Hepatocyte (in vitro differentiated cells): ENCODE results near the gene OR10H3. TPM values are rescaled to one million over a fixed set of nuclear protein-coding genes. Genes with fewer than 3 reads are reported as not detected.

ENCODE experiments used
- DNase-seq: peaks from one replicate; pipeline ENCODE4 v3.0.0-alpha.2; 2016; ENCODE audit warnings: low spot score
- H2AFZ ChIP-seq: fragments of 200-600 bp; sonication (generic); 2 replicates; pipeline ENCODE4 v1.6.0; 2016; ENCODE audit warnings: antibody characterized with exemption, mild to moderate bottlenecking
- H3K27ac ChIP-seq: fragments of 200-600 bp; sonication (generic); 2 replicates; pipeline ENCODE4 v1.5.1; 2016; ENCODE audit warnings: mild to moderate bottlenecking
- H3K27me3 ChIP-seq: fragments of 200-600 bp; sonication (generic); 2 replicates; pipeline ENCODE4 v1.6.1; 2016
- H3K36me3 ChIP-seq: fragments of 200-600 bp; sonication (generic); replicated peaks from 2 replicates; pipeline ENCODE4 v1.5.1; 2016; ENCODE audit warnings: low read depth; ENCODE audit not compliant: insufficient read depth
- H3K4me1 ChIP-seq: fragments of 200-600 bp; sonication (generic); 2 replicates; pipeline ENCODE4 v1.5.1; 2016; ENCODE audit warnings: mild to moderate bottlenecking, moderate library complexity; ENCODE audit not compliant: insufficient read depth
- H3K4me2 ChIP-seq: fragments of 200-600 bp; sonication (generic); 2 replicates; pipeline ENCODE4 v1.6.0; 2016
- H3K4me3 ChIP-seq: fragments of 200-600 bp; sonication (generic); 2 replicates; pipeline ENCODE4 v1.5.1; 2016; ENCODE audit warnings: mild to moderate bottlenecking
- H3K79me2 ChIP-seq: fragments of 200-600 bp; sonication (generic); 2 replicates; pipeline ENCODE4 v1.6.0; 2017; ENCODE audit warnings: mild to moderate bottlenecking
- H3K9me2 ChIP-seq: fragments of 200-600 bp; sonication (generic); replicated peaks from 2 replicates; pipeline ENCODE4 v1.6.0; 2017; ENCODE audit warnings: mild to moderate bottlenecking; ENCODE audit not compliant: insufficient read depth
- H3K9me3 ChIP-seq: fragments of 200-600 bp; sonication (generic); 2 replicates; pipeline ENCODE4 v1.5.1; 2016; ENCODE audit warnings: low read depth, mild to moderate bottlenecking
- H4K20me1 ChIP-seq: fragments of 200-600 bp; sonication (generic); 2 replicates; pipeline ENCODE4 v1.6.0; 2016; ENCODE audit warnings: mild to moderate bottlenecking; ENCODE audit not compliant: insufficient read depth, poor library complexity, severe bottlenecking
- EZH2 ChIP-seq: fragments of 200-600 bp; sonication (generic); IDR thresholded peaks from 2 replicates; pipeline ENCODE4 v1.6.1; 2016; ENCODE audit warnings: antibody characterized with exemption, mild to moderate bottlenecking, borderline replicate concordance
- EZH2phosphoT487 ChIP-seq: fragments of 200-600 bp; sonication (generic); IDR thresholded peaks from one replicate; pipeline ENCODE4 v1.6.1; 2018; ENCODE audit warnings: antibody characterized with exemption, mild to moderate bottlenecking, low read depth, moderate library complexity; ENCODE audit not compliant: unreplicated experiment, severe bottlenecking
- WGBS: methylation state at CpG from one replicate; pipeline ENCODE4 v1.1.6; 2016; ENCODE audit warnings: low lambda C conversion rate; ENCODE audit errors: missing lambda C conversion rate; 5-methylcytosine and 5-hydroxymethylcytosine counted together
- polyA plus RNA-seq: library from polyadenylated mRNA; unstranded; fragments of >200 nt; fragmentation: Nextera tagmentation; extraction: Ambion mirVana; gene quantifications from 2 replicates; pipeline ENCODE4 v1.2.1, GENCODE V29; 2016
- total RNA-seq: library from RNA; depleted of rRNA; stranded (reverse); fragments of >200 nt; gene quantifications from 2 replicates; pipeline ENCODE4 v1.2.3, GENCODE V29; 2014
- TF ChIP-seq, protein P1 (sequence below): fragments of 200-600 bp; sonication (generic); IDR thresholded peaks from 2 replicates; pipeline ENCODE4 v1.5.1; 2016; ENCODE audit warnings: antibody characterized with exemption, mild to moderate bottlenecking; ENCODE audit not compliant: poor library complexity

Gene OR10H3
- total and polyA plus RNA-seq, 2 experiments from 2014 or later, result not detected

DNA sequence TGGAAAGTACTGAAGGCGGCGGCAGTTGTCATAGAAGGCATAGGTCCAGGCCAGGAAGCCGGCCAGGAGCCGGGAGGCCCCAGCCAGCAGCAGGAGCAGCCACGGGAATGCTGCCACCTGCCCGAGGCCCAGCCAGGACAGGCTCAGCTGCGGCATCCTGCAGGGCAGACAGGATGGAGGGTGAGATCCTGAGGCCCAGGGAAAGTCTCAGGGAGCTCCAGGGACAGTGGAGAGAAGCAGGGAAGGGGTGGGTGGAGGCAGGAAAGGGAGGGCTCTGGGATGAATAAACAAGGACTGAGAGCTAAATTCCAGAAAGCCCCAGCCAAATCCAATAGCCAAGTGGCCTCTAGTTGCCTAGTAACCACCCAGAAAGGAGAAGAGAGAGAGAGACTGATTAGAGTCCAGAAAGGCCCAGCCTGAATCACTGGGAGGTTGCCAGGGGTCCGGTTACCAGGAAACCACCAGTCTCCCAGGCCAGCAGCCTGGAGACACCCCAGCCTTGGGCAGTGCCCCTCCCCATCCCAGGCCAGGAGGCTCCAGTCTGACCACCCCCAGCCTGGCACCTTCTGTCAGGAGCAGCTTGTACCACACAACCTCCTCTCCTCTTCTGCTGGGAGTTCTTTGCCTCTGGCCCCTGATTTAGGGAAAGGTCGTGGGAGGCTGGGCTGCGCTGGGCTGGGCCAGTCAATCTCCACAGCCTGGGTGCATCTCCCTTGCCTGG, 42.1 kb downstream of the OR10H3 start:
- H3K9me2 ChIP-seq, result no peaks in the 10 kb centered on the region
- DNase-seq, result no peak
- H4K20me1 ChIP-seq, result no peaks in the 10 kb centered on the region
- H3K36me3 ChIP-seq, result no peaks in the 10 kb centered on the region
- no peak overlapping the region for H2AFZ ChIP-seq
- H3K4me1 ChIP-seq, result no peaks in the 10 kb centered on the region
- H3K9me3 ChIP-seq, result no peaks in the 10 kb centered on the region
- 74% methylated on average over 9 of the region's 10 CpGs for WGBS
- no peak overlapping the region for H3K27ac ChIP-seq
- no peak overlapping the region for H3K4me3 ChIP-seq
- no peaks in the 10 kb centered on the region for H3K27me3 ChIP-seq
- TF ChIP-seq, protein P1, sequence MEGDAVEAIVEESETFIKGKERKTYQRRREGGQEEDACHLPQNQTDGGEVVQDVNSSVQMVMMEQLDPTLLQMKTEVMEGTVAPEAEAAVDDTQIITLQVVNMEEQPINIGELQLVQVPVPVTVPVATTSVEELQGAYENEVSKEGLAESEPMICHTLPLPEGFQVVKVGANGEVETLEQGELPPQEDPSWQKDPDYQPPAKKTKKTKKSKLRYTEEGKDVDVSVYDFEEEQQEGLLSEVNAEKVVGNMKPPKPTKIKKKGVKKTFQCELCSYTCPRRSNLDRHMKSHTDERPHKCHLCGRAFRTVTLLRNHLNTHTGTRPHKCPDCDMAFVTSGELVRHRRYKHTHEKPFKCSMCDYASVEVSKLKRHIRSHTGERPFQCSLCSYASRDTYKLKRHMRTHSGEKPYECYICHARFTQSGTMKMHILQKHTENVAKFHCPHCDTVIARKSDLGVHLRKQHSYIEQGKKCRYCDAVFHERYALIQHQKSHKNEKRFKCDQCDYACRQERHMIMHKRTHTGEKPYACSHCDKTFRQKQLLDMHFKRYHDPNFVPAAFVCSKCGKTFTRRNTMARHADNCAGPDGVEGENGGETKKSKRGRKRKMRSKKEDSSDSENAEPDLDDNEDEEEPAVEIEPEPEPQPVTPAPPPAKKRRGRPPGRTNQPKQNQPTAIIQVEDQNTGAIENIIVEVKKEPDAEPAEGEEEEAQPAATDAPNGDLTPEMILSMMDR, result no peak
- TF ChIP-seq EZH2phosphoT487 (no peak), EZH2 (no peak)
- H3K79me2 ChIP-seq, result no peaks in the 10 kb centered on the region
- H3K4me2 ChIP-seq, result no peak overlapping the region

DNA sequence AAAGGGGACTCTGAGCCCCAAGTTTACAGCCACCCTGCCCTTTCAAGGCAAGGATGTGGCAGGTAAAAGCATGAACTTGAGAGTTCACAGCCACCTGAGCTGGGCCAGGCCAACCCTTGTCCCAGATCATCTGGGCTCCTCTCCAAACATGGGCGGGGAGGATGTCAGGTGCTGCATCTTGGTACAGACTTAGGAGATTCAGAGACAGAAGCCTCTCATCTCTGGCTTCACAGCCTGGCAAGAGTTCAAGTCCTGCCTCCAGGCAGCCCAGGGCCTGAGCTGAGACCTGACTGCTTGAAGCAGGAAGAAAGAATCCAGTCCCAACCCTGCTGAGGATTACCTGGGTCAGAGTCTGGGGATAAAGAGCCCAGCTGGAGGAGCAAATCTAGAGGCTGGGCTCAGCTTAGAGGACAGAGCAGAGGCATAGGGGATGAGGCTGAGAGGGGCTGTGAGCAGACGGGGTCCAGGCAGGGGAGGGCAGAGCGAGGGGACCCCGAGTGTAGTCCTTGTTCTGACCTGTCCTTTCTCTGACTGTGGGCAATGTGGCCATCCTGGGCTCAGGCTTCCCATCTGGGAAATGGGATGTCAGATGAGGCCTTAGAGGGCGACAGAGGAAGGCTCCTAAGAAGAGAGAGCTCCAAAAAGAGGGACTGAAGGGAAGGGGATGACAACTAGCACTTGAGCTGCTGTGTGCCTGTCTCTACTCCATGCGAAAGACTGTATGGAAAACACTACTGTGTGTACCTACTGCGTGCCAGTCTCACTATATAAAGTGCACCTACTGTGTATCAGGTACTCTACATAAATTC, 43.0 kb downstream of the OR10H3 start:
- 61% methylated on average over 6 of the region's 7 CpGs for WGBS
- no peak for DNase-seq
- H3K4me3 ChIP-seq, result no peak overlapping the region
- TF ChIP-seq EZH2phosphoT487 (no peak), EZH2 (no peak)
- TF ChIP-seq, protein P1, result no peak
- H3K27ac ChIP-seq, result no peak overlapping the region
- H3K9me3 ChIP-seq, result no peaks in the 10 kb centered on the region
- H4K20me1 ChIP-seq, result no peaks in the 10 kb centered on the region
- no peaks in the 10 kb centered on the region for H3K4me1 ChIP-seq
- H3K36me3 ChIP-seq, result no peaks in the 10 kb centered on the region
- H2AFZ ChIP-seq, result no peak overlapping the region
- H3K27me3 ChIP-seq, result no peaks in the 10 kb centered on the region
- H3K4me2 ChIP-seq, result no peak overlapping the region
- no peaks in the 10 kb centered on the region for H3K9me2 ChIP-seq
- no peaks in the 10 kb centered on the region for H3K79me2 ChIP-seq

GRCh38 chr19:15781661-15782060, 43.9 kb downstream of the OR10H3 start:
- no peaks in the 10 kb centered on the region for H3K4me1 ChIP-seq
- no peaks in the 10 kb centered on the region for H3K36me3 ChIP-seq
- H3K79me2 ChIP-seq, result no peaks in the 10 kb centered on the region
- no peaks in the 10 kb centered on the region for H3K9me3 ChIP-seq
- no peak overlapping the region for H3K4me3 ChIP-seq
- H4K20me1 ChIP-seq, result no peaks in the 10 kb centered on the region
- TF ChIP-seq, protein P1, result no peak
- no peak for TF ChIP-seq EZH2
- TF ChIP-seq EZH2phosphoT487, result no peak
- 78% methylated on average over 5 of the region's 5 CpGs for WGBS
- H3K4me2 ChIP-seq, result no peak overlapping the region
- H3K9me2 ChIP-seq, result no peaks in the 10 kb centered on the region
- no peak overlapping the region for H3K27ac ChIP-seq
- no peak overlapping the region for H2AFZ ChIP-seq
- no peak for DNase-seq
- no peaks in the 10 kb centered on the region for H3K27me3 ChIP-seq
